NCI-H446 (cell line): Measurements from ENCODE around the gene DNAH14.
A peak's percentile ranks its signal among the peaks of the same experiment; 100 is the strongest.
"Not testable (repeated sequence)": the region's sequence is repeated elsewhere in the genome, so short reads cannot be mapped to it uniquely, and the experiment has no call there.

Experiments
- DNase-seq, 2 experiments: peaks; one replicate each; lab custom pipeline; 2025; lab: John Stamatoyannopoulos, UW

DNAH14 gene

DNA sequence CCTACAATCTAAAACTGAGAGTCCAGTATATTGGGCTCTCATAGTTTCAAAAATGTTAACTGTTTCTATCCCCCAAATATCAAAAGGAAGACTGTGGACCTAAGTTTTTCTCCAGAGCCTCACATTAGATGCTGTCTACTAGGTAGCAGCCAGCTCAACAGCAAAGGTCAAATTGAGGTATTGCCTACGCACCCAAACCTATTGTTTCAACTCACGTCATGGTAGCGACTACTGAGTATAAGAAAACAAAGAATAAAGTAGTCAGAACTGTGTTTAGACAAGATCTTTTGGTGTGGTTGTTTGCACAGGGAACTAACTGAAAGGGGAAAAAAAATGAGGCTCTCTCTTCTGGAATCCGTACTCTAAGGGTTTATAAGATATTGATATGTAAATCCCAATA lies 325.2 kb downstream of the DNAH14 start:
- no peak for DNase-seq

DNA sequence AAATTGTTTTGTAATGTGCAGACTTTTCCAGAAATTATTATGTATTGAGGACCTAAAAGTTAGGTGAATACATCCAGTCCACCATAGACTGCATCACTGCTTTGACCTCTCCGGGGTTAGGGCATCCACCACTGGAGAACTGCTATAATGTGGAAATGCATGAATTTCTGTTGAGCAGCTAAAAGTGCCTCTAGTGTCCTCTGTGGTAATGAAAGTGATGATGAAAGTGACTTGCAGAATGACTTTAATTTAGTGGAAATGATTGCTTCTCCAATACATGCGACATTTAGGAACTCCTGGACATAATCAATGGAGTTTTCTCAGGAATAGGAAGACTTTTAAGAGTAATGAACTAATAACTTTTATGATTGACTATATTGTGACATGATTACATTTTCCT lies 327.6 kb downstream of the DNAH14 start:
- DNase-seq, result no peak

GRCh38 chr1:225258811-225259210 lies 329.3 kb downstream of the DNAH14 start:
- no peak for DNase-seq

- DNase-seq, result no peak
These were observed 330.1 kb downstream of the DNAH14 start for GRCh38 chr1:225259542-225259941.

GRCh38 chr1:225260319-225260718 lies 330.8 kb downstream of the DNAH14 start:
- DNase-seq, result no peak

GRCh38 chr1:225277445-225277844 lies 348.0 kb downstream of the DNAH14 start:
- no peak for DNase-seq

DNA sequence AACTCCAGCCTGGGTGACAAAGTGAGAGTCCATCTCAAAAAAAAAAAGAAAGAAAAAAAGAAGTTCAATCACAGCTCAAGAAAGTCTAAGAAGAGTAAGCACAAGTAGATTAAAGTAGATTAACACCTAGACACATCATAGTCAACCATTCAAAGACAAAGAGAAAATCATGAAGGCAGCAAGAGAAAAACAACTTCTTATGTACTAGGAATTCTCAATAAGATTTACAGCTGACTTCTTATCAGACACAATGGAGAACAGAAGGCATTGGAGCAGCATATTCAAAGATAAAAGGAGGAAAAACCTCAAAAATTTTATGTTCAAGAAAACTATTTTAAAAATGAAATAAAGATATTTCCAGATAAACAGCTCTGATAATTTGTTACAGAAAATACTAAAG lies 351.1 kb downstream of the DNAH14 start:
- no peak for DNase-seq

DNA sequence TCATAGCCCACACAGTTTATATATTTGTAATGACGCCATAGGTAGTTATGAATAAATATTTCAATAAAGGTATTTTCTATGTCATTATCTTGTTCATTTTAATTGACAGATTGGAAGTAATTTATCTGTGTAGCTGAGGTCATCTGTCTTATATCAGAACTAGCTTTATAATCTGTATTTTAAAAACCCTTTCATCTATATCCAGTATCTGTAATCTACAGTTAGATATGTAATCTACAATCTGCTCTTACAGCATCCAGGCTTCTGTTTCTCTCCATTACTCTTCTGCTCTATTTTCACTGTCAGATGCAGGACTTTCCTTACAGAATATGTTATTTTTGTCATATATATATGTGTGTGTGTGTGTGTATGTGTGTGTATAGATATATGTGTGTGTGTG lies 360.8 kb downstream of the DNAH14 start:
- DNase-seq, result no peak

- no peak for DNase-seq
These were observed 370.1 kb downstream of the DNAH14 start for GRCh38 chr1:225299624-225300023.

DNA sequence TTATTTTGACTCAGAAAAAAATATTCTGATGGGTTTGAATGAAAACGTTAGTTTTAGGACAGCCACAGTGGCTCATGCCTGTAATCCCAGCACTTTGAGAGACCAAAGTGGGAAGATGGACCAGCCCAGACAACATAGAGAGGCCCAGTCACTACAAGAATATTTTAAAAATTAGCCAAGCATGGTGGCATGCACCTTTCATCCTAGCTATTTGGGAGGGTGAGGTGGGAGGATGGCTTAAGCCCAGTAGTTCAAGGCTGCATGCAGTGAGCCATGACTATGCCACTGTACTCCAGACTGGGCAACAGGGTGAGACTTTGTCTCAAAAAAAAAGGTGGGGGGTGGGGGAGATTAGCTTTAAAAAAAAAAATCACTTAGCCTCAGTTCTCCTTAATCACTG lies 370.9 kb downstream of the DNAH14 start:
- DNase-seq, result no peak

DNA sequence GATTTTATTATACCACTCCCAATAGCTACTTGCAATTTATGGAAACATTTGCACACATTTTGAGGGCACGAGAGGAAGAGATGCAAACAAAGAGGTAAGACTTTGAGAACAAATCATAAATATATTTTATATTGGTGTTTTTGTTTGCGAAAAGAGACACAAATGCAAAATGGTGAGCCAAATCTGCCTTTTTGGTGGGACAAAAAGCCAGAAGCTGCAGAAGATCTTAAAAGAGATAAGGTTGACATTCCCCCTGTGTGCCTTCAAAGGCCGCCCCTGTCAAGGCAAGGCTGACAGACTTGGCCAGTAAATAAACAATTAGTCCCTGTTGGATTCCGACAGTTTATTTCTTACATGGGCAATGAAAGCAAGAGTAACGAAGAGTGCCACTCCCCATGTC lies 375.5 kb downstream of the DNAH14 start:
- DNase-seq, result no peak

- DNase-seq, result not testable (repeated sequence)
These were observed 381.1 kb downstream of the DNAH14 start for GRCh38 chr1:225310544-225310943.

DNA sequence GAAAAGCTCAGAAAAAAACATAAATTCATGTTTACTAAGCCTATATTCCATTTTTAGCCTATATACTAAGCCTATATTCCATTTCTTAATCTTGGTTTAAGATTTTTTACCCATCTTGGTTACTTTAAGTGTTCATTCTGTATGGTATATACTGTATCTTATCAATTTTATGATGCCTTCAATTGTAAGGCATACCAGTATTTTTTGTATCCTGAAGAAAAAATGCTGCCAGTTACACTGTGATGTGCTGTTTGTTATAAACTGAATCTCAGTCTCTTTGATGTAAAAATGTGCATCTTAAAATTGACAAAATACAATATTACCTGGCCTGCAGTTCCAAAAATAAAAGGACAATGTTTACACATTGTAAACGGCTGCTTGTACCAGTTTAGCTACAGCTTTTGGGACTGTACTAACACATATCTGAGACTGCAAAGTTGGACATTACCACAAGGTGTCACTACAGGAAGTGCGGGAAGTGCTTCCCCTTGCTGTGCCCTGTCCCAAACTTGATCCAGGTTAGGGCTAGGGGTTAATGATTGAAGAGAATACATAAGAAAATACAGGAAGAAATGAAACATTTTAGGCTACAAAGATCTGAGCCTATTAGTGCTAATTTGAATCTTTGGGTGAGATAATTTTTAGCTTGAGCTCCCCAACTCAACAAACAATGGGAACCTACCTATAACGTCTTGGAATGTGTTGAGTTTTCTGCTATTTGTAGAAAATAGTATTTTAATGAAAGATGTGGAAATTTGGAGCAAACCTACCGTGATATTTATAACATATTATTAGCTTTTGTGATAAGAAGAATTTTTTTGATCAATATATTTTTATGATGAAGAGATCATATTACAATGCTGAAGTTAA lies 389.5 kb downstream of the DNAH14 start:
- peak; percentile 11 to 50 for DNase-seq

DNA sequence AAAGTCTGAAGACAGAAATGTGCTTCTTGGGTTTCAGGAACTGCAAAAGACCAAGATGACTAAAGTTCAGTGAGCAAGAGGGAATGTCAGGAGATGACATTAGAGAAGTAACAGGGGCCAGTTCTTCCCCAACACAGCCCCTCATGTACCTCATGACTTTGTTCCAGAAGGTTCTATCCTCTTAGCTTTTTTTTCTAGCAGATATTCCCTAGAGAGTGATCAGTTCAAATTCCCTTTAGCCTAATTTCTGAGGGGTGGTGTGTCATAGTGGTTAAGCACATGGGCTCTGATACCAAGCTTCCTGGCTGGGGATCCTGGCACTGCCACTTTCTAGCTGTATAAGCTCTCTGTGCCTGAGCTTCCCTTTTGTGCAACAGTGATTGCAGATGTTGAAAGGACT lies 390.4 kb downstream of the DNAH14 start:
- no peak for DNase-seq

DNA sequence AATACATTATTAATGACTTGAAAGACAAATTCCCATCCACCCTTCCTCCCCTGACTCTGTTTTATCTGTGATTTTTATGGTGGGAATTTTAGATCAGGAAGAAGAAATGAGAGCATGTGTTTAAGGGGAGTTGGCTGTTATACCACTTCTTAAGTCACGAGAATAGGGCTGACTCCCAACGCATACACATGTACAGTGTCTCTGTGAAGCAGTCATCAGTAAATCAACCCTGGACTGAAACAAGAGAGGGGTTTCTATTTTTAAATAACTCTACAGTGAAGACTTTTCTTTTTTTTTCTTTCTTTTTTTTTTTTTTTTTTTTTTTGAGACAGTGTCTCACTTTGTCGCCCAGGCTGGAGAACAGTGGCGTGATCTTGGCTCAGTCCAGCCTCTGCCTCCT lies 392.3 kb downstream of the DNAH14 start:
- DNase-seq, result no peak

- DNase-seq, result no peak
These were observed 399.6 kb downstream of the DNAH14 start for GRCh38 chr1:225329041-225329440.

DNA sequence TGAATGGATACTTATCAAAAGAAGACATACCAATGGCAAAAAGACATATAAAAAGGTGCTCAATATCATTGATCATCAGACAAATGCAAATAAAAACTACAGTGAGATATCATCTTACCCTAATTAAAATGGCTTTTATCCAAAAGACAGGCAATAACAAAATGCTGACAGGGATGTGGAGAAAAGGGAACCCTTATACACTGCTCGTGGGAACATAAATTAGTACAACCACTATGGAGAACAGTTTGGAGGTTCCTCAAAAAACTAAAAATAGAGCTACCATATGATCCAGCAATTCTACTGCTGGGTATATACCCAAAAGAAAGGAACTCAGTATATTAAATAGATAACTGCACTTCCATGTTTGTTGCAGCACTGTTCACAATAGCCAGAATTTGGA lies 400.5 kb downstream of the DNAH14 start:
- not testable (repeated sequence) for DNase-seq

DNA sequence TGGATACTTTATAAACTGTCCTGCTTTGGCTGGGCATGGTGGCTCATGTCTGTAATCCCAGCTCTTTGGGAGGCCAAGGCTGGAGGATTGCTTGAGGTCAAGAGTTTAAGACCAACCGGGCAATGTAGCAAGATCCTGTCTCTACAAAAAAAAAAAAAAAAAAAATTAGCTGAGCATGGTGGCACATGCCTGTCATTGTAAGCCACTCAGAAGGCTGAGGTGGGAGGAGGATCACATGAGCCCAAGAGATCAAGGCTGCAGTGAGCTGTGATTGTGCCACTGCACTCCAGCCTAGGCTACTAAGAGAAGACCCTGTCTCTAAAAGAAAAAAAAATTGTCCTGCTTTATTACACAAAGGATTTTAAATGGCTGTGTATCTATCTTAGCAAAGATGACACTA lies 403.2 kb downstream of the DNAH14 start:
- no peak for DNase-seq

DNA sequence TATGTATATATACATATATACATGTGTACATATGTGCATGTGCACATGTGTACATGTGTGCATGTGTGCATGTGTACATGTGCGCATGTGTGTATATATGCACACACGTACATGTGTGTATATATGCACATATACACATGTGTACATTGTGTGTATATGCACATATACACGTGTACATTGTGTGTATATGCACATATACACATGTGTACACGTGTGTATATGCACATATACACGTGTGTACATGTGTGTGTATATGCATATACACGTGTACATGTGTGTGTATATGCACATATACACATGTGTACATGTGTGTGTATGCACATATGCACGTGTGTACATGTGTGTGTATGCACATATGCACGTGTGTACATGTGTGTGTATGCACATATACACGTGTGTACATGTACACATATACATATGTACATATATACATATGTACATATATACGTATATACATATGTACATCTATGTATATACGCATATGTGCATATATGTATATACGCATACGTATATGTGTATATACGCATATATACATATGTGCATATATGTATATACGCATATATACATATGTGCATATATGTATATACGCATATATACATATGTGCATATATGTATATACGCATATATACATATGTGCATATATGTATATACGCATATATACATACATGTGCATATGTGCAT lies 405.8 kb downstream of the DNAH14 start:
- DNase-seq, result not testable (repeated sequence)

- no peak for DNase-seq
These were observed 409.1 kb downstream of the DNAH14 start for GRCh38 chr1:225338545-225338944.

DNA sequence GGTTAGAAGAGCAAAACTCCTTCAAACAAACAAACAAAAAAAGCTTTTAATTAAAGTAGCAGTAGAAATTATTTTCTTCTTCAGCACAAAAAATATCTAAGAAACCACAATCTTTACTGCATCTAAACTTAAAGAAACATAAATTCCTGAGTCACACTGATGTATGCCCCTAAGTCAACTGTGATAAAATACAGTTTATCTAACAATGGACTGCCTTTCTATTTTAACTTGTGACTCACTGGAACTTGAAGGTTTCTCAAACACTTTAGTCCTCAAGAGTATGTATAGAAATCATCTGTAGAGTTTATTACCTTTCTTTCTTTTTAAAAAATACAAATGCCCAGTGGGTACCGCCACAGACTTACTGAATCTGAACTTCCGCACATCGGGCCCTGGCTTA lies 412.2 kb downstream of the DNAH14 start:
- DNase-seq, result no peak

DNA sequence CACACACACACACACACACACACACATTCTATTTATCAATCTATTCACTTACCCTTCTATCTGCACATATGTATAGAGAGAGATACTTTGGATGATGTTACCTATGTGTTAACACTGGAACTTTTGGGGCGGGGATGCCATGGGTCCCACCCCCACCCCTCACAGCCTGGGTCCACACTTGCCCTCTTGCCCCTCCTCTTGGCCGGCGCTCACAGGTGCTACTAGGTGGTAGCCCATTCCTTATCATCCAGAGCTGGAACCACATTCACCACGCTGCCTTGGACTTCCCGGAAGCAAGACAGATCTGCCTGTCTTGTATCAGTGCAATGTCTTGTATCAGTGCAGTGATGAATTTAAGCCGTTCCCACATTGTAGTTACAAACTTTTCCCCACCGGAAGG lies 413.2 kb downstream of the DNAH14 start:
- DNase-seq, result no peak

DNA sequence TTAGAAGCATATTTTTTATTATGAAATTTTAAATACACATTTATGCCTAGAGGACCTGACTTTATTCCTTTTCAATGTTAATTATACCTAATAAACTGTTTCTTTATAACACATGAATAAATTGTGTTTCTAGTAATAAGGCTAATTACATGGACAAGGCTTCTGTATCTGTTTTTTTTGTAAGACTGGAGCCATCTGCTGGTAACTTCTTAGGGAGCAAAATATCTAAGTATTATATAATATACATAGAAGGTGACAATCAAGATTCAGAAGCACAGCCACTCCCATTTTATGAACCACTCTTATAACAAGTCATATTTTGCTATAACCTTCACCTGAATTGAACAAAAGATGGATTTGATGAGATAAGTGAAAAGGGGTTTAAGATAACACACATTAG lies 414.1 kb downstream of the DNAH14 start:
- DNase-seq, result peak in 1 of 2 experiments; percentile 1
